ENCODE data around the gene DEFB125.
"Not testable (repeated sequence)": the region's sequence is repeated elsewhere in the genome, so short reads cannot be mapped to it uniquely, and the experiment has no call there.

DEFB125 gene, protein sequence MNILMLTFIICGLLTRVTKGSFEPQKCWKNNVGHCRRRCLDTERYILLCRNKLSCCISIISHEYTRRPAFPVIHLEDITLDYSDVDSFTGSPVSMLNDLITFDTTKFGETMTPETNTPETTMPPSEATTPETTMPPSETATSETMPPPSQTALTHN

DNA sequence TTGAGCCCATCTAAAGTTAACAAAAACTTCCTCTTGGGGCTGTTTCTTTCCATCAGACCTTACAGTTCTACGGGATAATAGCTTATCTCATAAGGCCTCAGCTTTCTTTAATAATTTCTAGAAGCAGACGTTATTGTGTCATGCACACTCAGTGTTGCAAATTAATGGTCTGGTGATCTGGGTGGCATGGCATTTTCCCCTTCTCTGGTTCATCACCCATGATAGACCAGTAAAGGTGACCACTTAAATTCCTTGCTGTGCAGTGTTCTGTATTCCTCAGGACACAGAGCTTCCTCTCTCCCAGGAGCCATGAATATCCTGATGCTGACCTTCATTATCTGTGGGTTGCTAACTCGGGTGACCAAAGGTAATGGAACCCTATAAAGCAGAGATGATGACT lies at the start of gene DEFB125:
Gene DEFB125, plus strand, starts transcription at position 272 of the 400 bp plus-strand sequence. Its CDS starts 38 bp downstream, at position 310.
- no peak for DNase-seq (ENCODE audit: low spot score)

DNA sequence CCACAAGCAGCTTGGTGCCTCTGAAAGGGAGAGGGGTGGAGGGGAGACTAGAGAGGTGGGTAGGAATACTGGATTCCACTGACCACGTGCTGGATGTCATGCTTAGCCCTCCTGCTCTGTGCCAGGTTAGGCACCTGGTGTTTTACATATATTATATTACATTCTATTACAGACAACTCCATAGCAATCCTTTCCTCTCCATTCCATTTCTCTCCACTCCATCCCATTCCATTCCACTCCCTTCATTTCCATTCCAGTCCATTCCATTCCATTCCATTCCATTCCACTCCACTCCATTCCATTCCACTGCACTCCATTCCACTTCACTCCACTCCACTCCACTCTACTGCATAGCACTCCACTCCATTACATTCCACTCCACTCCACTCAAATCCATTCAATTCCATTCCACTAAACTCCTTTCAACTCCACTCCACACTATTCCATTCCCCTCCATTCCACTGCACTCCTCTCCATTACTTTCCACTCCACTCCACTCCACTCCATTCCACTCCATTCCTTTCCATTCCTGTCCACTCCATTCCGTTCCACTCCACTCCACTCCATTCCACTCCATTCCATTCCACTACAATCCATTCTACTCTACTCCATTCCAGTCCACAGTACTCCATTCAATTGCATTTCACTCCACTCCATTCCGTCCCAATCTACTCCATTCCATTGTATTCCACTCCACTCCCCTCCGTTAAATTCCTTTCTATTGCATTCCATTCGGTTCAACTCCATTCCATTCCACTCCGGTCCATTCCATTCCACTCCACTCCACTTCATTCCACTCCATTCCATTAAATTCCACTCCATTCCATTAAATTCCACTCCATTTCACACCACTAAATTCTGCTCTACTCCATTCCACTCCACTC lies 27.2 kb upstream of the DEFB125 start:
- no peak for DNase-seq (ENCODE audit: low spot score)

DNA sequence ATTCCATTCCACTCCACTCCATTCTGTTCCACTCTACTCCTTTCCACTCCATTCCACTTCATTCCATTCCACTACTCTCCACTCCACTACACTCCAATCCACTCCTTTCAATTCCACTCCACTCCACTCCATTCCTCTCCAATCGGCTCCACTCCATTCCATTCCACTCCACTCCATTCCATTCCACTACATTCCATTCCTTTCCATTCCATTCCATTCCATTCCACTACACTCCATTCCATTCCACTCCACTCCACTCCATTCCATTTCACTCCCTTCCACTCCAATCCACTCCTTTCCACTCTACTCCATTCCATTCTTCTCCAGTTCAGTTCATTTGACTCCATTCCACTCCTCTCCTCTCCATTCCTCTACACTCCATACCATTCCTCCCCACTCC lies 26.2 kb upstream of the DEFB125 start:
- DNase-seq (ENCODE audit: low spot score) = no peak

DNA sequence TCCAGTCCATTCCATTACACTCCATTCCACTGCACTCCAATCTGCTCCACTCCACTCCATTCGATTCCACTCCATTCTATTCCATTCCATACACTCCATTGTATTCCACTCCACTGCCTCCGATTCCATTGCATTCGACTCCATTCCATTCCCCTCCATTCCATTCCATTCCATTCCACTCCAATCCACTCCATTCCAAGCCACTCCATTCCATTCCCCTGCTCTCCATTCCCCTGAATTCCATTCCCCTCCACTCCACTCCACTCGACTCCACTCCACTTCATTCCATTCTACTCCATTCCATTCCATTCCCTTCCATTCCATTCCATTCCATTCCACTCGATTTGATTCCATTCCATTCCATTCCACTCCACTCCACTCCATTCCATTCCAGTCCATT lies 25.7 kb upstream of the DEFB125 start:
- DNase-seq (ENCODE audit: low spot score) = no peak

DNA sequence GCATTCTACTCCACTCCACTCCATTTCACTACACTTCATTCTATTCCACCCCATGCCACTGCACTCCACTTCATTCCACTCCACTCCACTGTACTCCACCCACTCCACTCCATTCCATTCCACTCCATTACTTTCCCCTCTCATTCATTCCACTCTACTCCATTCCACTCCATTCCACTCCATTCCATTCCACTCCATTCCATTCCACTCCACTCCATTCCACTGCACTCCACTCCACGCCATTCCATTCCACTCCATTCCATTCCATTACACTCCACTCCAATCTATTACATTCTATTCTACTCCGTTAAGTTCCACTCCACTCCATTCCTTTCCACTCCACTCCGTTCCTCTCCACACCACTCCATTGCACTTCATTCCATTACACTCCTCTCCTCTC lies 25.0 kb upstream of the DEFB125 start:
- DNase-seq (ENCODE audit: low spot score) = no peak

DNA sequence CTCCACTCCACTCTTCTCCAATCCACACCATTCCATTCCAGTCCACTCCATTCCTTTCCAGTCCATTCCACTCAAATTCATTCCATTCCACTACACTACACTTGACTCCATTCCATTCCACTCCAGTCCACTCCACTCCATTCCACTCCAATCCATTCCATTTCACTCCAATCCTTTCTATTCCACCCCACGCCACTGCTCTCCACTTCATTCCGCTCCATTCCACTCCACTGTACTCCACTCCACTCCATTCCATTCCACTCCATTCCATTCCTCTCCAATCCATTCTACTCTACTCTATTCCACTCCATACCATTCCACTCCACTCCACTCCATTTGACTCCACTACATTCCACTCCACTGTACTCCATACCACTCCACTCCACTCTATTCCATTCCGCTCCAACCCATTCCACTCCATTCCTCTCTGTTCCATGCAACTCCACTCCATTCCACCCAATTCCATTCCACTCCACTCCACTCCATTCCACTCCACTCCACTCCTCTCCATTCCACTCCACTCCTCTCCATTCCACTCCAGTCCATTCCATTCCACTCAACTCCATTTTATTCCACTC lies 23.4 kb upstream of the DEFB125 start:
- DNase-seq (ENCODE audit: low spot score) = no peak

DNA sequence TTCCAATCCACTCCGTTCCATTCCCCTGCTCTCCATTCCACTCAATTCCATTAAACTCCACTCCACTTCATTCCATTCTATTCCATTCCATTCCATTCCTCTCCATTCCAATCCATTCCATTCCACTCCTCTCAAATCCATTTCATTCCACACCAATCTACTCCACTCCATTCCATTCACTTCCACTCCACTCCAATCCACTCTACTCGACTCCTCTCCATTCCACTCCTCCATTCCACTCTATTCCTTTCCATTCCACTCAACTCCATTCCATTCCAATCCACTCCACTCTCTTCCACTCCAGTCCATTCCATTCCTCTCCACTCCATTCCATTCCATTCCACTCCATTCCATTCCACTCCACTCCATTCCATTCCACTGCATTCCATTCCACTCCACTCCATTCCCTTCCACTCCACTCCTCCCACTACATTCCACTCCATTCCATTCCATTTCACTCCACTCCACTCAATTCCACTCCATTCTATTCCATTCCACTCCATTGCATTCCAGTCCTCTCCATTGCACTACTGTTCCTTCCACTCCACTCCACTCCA lies 22.6 kb upstream of the DEFB125 start:
- DNase-seq (ENCODE audit: low spot score) = no peak

DNA sequence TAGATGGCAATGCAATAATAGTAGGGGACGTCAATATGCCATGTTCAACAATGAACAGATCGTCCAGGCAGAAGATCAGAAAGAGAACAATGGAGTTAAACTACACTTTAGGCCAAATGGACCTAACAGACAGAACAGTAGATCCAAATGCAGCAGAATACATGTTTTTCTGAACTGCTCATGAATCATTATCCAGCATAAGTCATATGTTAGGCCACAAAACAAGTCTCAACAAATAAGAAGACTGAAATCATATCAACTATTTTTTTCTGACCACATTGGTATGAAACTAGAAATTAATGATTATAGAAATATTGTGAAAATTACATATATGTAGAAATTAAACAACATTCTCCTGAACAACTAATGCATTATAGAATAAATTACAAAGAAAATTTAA lies 10.2 kb upstream of the DEFB125 start:
- DNase-seq (ENCODE audit: low spot score) = no peak

DNA sequence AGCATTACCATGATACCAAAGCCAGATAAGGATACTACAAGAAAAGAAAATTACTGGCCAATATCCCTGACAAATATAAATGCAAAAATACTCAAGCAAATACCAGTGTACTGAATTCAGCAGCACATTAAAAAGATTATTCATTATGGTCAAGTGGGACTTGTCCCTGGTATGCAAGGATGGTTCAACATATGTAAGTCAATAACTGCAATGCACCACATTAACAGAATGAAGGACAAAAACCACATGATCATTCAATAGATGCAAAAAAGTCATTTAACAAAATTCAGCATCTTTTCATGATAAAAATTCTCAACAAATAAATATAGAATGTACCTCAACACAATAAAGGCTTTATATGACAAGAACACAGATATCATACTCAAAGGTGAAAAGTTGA lies 9.1 kb upstream of the DEFB125 start:
- no peak for DNase-seq (ENCODE audit: low spot score)

DNA sequence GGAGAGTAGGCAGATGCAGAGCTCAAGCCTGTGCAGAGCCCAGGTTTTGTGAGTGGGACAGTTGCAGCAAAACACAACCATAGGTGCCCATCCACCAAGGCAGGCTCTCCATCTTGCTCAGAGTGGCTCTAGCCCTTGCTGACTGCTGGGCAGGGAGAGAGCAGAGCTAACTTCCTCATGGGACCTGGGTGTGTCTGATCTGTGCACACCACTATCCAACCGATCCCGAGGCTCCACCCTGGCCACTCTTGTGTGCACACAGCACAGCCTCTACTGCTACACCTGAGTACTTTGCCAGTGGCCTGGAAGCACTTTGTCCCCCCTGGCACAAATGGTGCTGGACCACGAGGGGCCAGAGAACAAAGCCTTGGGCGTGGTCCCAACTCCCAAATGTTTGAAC lies 7.9 kb upstream of the DEFB125 start:
- DNase-seq (ENCODE audit: low spot score) = no peak

DNA sequence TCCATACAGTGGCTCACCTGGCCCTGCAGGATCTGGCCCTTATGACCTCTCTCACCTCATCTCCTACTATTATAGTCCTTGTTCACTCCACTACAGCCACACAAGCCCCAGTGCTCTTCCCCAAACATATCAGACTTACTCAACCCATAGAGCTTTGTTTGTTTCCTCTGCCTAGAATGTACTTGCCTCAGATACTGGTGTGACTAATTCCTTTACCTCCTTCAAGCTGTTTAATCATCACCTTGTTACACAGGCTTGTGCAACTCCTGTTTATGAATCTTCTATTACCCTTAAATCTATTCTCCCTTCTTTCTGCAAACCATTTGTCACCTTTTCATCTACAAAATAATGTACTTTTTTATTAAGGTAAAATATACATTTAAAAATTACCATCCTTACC lies 3.2 kb downstream of the DEFB125 start:
- peak; percentile 22 for DNase-seq (ENCODE audit: low spot score)

DNA sequence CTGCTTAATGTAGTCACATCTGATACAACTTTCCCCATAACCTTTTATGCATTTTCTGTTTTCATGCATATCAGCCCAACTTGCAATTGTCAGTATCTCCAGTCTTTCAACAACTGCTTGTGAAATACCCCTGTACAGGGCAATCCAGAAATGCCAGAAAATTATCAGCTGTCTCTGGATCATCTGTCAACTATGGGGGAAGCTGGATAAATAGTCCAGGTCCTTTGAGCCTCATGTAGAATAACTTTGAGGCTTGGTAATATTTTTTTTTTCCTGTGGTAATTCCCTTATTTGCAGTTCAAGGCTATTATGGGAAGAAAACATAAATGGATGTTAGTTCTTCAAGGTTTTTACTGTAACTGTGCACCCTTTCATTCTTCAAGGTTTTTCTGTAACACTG lies 6.2 kb downstream of the DEFB125 start:
- DNase-seq (ENCODE audit: low spot score) = no peak

DNA sequence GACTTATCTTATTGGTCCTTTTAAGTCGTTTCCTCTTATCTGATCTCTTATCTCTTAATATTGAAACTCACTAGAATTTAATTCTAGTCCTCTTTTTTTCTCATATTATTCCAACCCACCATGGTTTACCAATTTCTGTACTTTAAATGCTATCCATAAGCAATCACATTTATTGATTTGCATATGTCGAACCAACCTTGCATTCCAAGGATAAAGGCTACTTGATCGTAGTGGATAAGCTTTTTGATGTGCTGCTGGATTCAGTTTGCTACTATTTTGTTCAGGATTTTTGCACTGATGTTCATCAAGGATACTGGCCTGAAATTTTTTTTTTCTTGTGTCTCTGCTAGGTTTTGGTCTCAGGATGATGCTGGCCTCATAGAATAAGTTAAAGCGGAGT lies 7.7 kb downstream of the DEFB125 start:
- no peak for DNase-seq (ENCODE audit: low spot score)

DNA sequence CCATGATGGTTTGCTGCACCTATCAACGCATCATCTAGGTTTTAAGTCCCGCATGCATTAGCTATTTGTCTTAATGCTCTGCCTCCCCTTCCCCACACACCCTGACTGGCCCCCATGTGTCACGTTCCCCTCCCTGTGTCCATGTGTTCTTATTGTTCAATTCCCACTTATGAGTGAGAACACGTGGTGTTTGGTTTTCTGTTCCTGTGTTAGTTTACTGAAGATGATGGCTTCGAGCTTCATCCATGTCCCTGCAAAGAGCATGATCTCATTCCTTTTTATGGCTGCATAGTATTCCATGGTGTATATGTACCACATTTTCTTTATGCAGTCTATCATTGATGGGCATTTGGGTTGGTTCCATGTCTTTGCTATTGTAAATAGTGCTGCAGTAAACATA lies 10.2 kb downstream of the DEFB125 start:
- DNase-seq (ENCODE audit: low spot score) = not testable (repeated sequence)

DNA sequence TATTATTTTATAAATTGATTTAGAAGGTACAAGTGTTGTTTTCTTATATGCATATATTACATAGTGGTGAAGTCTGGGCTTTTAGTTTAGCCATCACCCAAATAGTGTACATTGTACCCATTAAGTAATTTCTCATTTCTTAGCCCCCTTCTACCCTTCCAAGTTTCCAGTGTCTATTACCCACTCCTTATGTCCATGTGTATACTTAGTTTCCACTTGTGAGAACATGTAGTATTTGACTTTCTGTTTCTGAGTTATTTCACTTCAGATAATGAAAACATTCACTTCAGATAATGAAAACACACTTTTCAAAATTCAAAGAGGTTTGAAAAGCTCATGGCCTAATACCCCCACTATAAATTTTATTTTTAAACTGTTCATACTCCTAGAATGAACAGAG lies 14.5 kb downstream of the DEFB125 start:
- no peak for DNase-seq (ENCODE audit: low spot score)

DNA sequence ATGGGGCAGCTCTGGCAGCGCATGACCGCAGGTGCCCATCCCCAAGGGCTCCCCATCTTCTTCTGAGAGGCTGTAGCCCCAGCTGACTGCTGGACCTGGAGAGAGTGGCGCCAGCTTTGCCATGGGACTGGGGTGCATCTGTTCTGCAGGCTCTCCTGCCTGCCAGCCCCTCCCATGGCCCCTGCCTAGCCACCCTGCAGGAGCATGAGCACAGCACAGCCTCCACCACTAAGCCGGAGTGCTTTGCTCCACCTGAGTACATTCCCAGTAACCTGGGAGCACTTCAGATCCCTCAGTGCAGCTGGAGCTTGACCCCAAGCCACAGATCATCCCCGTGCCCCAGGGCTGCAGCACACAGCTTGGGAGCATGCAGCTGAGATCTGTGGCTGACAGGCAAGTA lies 16.0 kb downstream of the DEFB125 start:
- no peak for DNase-seq (ENCODE audit: low spot score)

DNA sequence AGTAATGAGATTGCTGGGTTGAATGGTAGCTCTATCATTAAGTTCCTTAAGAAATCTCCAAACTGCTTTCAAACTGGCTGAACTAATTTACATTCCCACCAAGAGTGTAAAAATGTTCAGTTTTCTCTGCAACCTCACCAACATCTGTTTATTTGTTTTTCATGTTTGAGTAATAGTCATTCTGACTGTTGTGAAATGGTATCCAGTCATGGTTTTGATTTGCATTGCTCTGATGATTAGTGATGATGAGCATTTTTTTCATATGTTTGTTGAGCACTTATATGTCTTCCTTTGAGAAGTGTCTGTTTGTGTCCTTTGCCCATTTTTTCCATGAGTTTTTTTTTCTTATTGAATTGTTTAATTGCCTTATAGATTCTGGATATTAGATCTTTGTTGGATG lies 24.9 kb downstream of the DEFB125 start:
- no peak for DNase-seq (ENCODE audit: low spot score)

DNA sequence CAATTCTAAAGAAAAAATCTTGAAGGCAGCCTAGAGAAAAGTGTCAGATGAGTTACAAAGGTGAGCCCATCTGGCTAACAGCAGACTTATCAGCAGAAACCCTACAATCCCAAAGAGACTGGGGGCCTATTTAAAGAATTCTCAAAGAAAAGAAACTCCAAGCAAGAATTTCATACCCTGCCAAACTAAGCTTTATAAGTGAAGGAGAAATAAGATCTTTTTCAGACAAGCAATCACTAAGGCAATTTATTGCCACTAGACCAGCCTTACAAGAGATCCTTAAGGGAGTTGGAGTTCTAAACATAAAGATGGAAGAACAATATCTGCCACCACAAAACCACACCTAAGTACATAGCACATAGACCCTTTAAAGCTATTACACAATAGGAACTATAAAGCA lies 30.0 kb downstream of the DEFB125 start:
- DNase-seq (ENCODE audit: low spot score) = no peak

DNA sequence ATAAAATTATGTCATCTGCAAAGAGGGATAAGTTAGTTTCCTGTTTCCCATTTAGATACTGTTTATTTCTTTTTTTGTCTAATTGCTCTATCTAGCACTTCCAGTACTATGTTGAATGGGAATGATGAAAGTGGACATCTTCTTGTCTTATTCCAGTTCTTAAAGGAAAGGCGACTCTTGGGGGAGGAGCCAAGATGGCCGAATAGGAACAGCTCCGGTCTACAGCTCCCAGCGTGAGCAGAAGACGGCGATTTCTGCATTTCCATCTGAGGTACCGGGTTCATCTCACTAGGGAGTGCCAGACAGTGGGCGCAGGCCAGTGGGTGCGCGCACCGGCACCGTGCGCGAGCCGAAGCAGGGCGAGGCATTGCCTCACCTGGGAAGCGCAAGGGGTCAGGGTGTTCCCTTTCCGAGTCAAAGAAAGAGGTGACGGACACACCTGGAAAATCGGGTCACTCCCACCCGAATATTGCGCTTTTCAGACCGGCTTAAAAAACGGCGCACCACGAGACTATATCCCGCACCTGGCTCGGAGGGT lies 42.4 kb downstream of the DEFB125 start:
- not testable (repeated sequence) for DNase-seq (ENCODE audit: low spot score)

DNA sequence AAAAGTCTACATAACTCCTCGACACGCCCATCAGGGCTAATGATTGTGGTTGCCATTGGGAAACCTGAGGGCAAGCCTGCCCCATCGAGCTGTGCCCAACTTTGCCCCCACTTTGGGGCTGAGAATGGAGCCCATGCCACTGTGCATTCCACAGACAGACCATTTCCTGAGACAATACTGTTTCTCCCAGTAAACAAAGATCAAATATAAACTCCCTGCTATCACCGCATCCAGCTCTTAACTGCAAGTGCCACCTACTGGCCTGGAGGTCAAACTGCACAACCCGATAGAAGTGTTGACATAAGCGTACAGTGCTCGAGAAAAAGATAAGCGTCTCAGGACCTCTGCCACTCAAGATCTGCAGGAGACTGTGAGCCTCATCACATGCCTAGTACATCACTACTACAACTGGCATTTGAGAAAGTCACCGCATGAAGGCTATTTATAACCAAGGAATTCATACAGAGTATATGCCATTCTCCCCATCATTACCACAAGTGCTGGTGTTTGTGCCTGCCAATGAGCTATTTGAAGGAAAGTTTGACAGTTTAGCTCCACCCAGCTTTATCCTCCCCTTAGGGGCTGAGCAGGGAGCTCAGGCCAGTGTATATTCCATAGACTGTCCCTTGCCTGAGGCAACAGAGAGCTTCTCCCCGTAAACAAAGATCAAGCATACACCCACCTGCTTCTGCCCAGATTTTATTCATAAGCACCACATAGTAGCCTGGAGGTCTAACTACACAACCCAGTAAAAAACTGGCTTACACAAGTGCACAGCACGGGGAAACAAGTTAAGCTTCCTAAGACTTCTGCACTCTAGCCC lies 50.4 kb downstream of the DEFB125 start:
- DNase-seq (ENCODE audit: low spot score) = peak; percentile 72

DNA sequence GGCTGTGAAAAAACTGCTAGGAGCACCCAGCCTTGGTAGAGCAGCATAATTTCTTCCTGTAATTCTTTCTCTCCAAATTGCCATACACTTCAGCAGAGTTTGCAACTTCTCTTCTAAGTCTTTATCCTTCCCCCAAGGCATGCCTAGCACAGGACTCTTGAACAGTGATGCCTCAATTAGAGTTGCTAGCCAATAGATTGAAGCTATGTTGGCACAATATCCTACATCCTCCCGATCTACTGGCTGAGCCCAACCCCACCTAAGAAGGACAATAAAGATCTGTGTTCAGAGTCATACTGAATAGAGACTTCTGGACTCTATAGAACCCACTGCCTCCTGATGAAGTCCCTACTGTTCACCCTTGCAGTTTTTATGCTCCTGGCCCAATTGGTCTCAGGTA lies 54.8 kb downstream of the DEFB125 start, which contains the start of gene DEFB126:
Gene DEFB126, plus strand, starts transcription at position 301 of the 400 bp plus-strand sequence. Its CDS starts 39 bp downstream, at position 340.
- no peak for DNase-seq (ENCODE audit: low spot score)

DNA sequence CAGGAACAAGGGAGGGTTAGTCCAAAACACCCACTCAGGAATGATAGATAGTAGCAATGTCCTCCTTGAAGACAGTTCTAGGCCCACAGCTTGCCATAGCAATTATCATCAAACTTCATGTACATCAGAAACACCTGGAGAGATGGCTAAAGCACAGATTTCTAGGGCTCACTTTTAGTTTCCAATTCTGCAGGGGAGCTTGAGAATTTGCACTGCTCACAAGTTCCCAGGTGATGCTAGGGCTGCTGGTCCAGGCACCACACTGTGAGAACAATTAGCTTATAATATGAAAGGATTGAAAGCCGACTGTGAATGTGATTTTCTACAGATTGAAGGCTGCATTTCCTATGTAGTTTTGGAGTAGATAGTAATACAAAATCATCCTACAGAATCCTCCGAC lies 58.4 kb downstream of the DEFB125 start:
- DNase-seq (ENCODE audit: low spot score) = no peak

Measured in RKO (cell line).